Kidney epithelial cell (primary cell): Measurements from ENCODE around the gene DSCAML1. TPM values are rescaled to one million over a fixed set of nuclear protein-coding genes. Genes with fewer than 3 reads are reported as not detected.

ENCODE experiments used
- DNase-seq: peaks from one replicate; pipeline ENCODE4 v3.0.0-alpha.2; 2010; ENCODE audit warnings: low read depth
- H3K27me3 ChIP-seq: 2 replicates; pipeline ENCODE4 v1.6.0; 2011; ENCODE audit warnings: low read length; ENCODE audit not compliant: control insufficient read depth, insufficient read depth
- H3K36me3 ChIP-seq: 2 replicates; pipeline ENCODE4 v1.5.1; 2011; ENCODE audit warnings: low read length; ENCODE audit not compliant: control insufficient read depth, insufficient read depth
- H3K4me3 ChIP-seq: 2 replicates; pipeline ENCODE4 v1.5.1; 2011; ENCODE audit warnings: low read depth, mild to moderate bottlenecking, control low read depth, low read length
- CTCF ChIP-seq: IDR thresholded peaks from 2 replicates; pipeline ENCODE4 v1.5.1; 2011; ENCODE audit warnings: mild to moderate bottlenecking, moderate library complexity, low read length, control low read depth, inconsistent platforms; ENCODE audit not compliant: insufficient read depth, poor library complexity, severe bottlenecking
- total RNA-seq: library from RNA; depleted of rRNA; stranded (reverse); fragments of >200 nt; gene quantifications from 2 replicates; pipeline ENCODE4 v1.2.3, GENCODE V29; 2015

DSCAML1 gene
- total RNA-seq, 1 donor from 2014 or later = 3.1 TPM

- Histone ChIP-seq H3K36me3 (no peaks in the 10 kb centered on the region), H3K27me3 (peaks cover 2% of the 10 kb centered on the region), H3K4me3 (no peak overlapping the region)
- TF ChIP-seq CTCF = no peak
- no peak for DNase-seq
Observed at GRCh38 chr11:117579161-117579560, 217.9 kb downstream of the DSCAML1 start.

- Histone ChIP-seq H3K27me3 (peaks cover 6% of the 10 kb centered on the region), H3K36me3 (no peaks in the 10 kb centered on the region), H3K4me3 (no peak overlapping the region)
- no peak for TF ChIP-seq CTCF
- no peak for DNase-seq
Observed at GRCh38 chr11:117575856-117576255, 221.2 kb downstream of the DSCAML1 start.

GRCh38 chr11:117574551-117574950, 222.5 kb downstream of the DSCAML1 start:
- no peaks in the 10 kb centered on the region for H3K36me3 ChIP-seq
- H3K27me3 ChIP-seq = peaks cover 6% of the 10 kb centered on the region
- TF ChIP-seq CTCF = no peak
- H3K4me3 ChIP-seq = no peak overlapping the region
- DNase-seq = no peak

DNA sequence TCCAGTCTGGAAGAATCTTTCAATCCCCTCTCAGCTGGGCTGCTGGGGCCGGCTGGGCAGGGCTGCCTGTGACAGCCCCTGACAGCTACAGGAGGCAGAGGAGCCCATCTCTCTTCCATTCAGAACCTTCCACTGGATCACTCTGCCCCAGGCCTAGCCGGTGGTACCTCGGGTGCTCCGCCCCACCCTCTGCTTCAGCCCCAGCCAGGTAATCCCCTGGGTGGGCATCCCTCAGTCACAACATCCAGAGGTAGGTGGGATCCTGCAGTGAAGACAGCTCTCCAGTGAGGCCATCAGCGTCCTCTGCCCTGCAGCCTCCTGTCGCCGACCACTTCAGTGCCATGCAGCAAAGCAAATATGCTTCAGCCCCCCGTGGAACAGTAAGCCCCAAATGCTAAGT, 223.7 kb downstream of the DSCAML1 start:
- TF ChIP-seq CTCF = no peak

GRCh38 chr11:117572671-117573070, 224.3 kb downstream of the DSCAML1 start:
- TF ChIP-seq CTCF = no peak
- no peak overlapping the region for H3K4me3 ChIP-seq
- DNase-seq = no peak
- H3K36me3 ChIP-seq = no peaks in the 10 kb centered on the region
- H3K27me3 ChIP-seq = peaks cover 6% of the 10 kb centered on the region

More for the DNA sequence above, 223.7 kb downstream of the DSCAML1 start:
- DNase-seq = no peak
- H3K27me3 ChIP-seq = peaks cover 6% of the 10 kb centered on the region
- no peaks in the 10 kb centered on the region for H3K36me3 ChIP-seq
- H3K4me3 ChIP-seq = no peak overlapping the region

DNA sequence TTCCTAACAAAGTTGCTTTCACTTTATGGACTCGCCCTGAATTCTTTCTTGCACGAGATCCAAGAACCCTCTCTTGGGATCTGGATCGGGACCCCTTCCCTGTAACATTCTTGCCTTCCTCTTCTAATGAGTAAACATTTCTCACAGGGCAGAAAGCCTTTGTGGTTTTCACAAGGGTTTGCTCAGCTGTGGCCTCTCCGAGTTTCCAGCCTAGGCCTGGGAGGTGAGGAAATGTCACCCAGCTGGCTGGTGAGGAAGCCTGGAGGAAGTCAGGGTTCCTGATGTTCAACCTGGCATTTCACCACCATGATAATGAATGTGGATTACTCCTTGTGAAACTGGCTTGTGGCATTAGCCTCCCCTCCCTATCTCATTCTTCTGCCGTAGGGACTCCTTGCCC, 224.9 kb downstream of the DSCAML1 start:
- no peak for DNase-seq
- peaks cover 6% of the 10 kb centered on the region for H3K27me3 ChIP-seq
- no peaks in the 10 kb centered on the region for H3K36me3 ChIP-seq
- H3K4me3 ChIP-seq = no peak overlapping the region
- no peak for TF ChIP-seq CTCF
